ENCODE measurements around the gene GLTPD2. TPM values are rescaled to one million over a fixed set of nuclear protein-coding genes. Genes with fewer than 3 reads are reported as not detected.
"Not testable (repeated sequence)": the region's sequence is repeated elsewhere in the genome, so short reads cannot be mapped to it uniquely, and the experiment has no call there.

GLTPD2 gene
- polyA plus RNA-seq, 3 donors from 2014 or later: 0.57 to 0.74 TPM; not detected in 1

DNA sequence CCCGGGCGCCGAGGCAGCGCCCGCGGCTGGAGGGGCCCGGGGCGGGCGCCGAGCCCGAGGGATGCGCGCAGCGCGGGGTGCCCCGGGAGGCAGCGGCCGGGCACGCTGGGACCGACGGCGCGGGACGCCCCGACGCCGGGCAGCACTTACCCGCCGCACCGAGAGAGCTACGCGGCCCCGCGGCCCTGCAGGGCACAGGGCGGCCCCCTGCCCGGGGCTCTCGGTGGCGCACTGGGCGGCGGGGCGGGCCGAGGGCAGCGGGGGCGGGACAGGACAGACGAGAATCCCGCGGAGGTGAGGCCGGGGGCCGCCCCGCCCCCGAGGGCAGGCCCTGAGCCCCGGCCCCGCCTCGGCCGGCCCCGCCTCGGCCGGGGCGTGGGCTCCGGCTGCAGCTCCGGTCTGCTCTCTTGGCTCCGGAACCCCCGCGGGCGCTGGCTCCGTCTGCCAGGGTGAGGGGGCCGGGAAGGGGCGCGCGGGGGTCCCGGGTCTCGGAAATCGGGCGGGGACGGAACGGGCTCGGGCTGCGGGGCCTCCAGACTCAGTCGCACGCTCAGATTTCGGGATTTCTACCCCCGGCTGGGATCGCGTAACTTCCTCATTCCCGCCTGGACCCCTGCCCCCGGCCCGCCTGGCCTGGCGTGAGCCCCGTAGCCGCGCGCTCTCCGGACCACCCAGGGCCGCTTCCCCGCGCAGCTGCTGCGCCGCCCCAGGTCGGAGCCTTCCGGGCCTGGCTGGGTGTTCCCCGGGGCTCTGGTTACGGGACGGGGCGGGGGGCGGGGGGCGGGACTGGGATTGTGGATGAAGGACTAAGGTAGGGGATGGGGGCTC, 18.2 kb downstream of the GLTPD2 start, which contains the start of gene PLD2:
PLD2 (plus strand) TSS at position 376 of the 828 bp plus-strand sequence. CDS start 621 bp downstream, outside the sequence.
- H3K27ac Mint-ChIP-seq: peak within 1 kb of the TSS in 4 of 6 donors; percentile 40 to 67 (median 56)
- peaks cover 0 to 5% (median 2%) of the 10 kb centered on the region in 3 donors for H3K27me3 Mint-ChIP-seq (ENCODE audit: low read depth in 3 of 3)
- DNase-seq: peak; percentile 82 to 86 (median 85)
- no peaks in the 10 kb centered on the region for H3K9me3 Mint-ChIP-seq
- H3K4me1 Mint-ChIP-seq: peaks cover 5 to 8% of the 10 kb centered on the region in 2 donors
- peaks cover 4 to 5% (median 4%) of the 10 kb centered on the region in 3 donors for H3K36me3 Mint-ChIP-seq
- peak within 1 kb of the TSS; percentile 73 to 86 (median 80) for H3K4me3 Mint-ChIP-seq

DNA sequence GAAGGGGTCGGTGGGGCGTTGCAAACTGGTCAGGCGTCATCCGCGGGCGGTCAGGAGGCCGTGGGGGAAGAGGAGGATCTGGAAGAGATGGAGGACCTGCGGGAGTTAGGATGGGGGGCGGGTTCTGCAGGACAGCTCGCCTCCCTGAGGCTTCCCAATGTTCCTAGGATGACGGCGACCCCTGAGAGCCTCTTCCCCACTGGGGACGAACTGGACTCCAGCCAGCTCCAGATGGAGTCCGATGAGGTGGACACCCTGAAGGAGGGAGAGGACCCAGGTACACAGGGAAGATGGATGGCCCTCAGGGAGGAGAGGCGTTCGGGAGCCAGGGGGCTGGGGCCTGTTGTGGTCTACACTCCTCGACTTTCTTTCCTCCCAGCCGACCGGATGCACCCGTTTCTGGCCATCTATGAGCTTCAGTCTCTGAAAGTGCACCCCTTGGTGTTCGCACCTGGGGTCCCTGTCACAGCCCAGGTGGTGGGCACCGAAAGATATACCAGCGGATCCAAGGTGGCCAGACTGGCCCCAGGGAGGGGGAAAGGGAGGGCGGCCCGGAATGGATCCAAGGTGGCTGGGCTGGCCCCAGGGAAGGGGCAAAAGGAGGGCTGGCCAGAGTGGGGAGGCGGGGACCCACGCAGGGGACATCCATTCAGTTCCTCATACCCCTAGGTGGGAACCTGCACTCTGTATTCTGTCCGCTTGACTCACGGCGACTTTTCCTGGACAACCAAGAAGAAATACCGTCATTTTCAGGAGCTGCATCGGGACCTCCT, 19.0 kb downstream of the GLTPD2 start:
- Mint-ChIP-seq H3K36me3 (peaks cover 4 to 7% (median 5%) of the 10 kb centered on the region in 3 donors), H3K27me3 (ENCODE audit: low read depth in 3 of 3) (peaks cover 0 to 5% (median 2%) of the 10 kb centered on the region in 3 donors), H3K9me3 (no peaks in the 10 kb centered on the region), H3K4me1 (peaks cover 5 to 8% of the 10 kb centered on the region in 2 donors), H3K4me3 (peak overlapping the region; percentile 71 to 85 (median 79)), H3K27ac (peak overlapping the region in 2 of 6 donors; percentile 55 to 67)
- DNase-seq: no peak

DNA sequence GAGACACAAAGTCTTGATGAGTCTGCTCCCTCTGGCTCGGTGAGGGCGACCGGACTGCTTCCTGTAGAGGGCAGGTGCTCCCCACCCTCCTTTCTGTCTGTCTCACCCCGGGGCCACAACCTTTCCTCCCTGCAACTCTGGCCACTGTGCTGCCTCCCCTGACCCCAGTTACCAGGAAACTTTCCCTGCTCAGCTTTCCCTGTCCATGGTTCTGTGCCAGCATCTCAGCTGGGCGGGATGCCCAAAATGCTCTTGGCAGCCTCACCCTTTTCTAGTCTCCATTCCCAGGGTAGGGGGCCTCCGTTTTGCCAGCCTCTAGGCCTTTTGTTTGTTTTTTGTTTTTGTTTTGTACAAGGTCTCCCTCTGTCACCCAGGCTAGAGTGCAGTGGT, 19.6 kb downstream of the GLTPD2 start:
- H3K27me3 Mint-ChIP-seq (ENCODE audit: low read depth in 3 of 3): peaks cover 0 to 5% (median 2%) of the 10 kb centered on the region in 3 donors
- peaks cover 4 to 7% (median 5%) of the 10 kb centered on the region in 3 donors for H3K36me3 Mint-ChIP-seq
- peak overlapping the region; percentile 58 to 79 (median 72) for H3K4me3 Mint-ChIP-seq
- peak overlapping the region in 2 of 6 donors; percentile 40 to 55 for H3K27ac Mint-ChIP-seq
- no peaks in the 10 kb centered on the region for H3K9me3 Mint-ChIP-seq
- H3K4me1 Mint-ChIP-seq: peaks cover 5 to 8% of the 10 kb centered on the region in 2 donors
- DNase-seq: no peak

DNA sequence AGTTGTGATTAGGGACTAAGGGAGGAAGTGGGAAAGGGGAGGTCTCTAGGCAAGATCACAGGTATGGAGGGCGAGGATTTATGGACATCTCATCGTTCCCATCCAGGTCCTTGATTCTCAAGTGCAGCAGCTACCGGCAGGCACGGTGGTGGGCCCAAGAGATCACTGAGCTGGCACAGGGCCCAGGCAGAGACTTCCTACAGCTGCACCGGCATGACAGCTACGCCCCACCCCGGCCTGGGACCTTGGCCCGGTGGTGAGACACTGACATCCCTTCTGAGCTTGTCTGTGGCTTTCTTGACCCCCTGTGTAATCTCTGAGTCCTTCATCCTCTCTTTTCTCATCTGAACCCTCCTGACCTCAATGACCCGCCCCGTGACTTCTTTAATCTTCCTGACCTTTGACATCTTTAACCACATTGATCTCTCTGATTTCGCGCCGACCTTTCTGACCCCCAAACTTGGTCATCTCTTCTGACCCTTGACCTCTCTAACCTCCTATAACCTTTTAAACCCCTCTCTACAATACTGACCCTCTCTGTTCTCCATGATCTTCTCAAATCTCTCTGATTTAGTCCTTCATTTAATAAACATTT, 22.0 kb downstream of the GLTPD2 start:
- H3K27me3 Mint-ChIP-seq (ENCODE audit: low read depth in 3 of 3): peaks cover 0 to 2% (median 0%) of the 10 kb centered on the region in 3 donors
- H3K27ac Mint-ChIP-seq: no peak overlapping the region
- peak overlapping the region in 1 of 5 donors; percentile 3 for H3K4me3 Mint-ChIP-seq
- H3K9me3 Mint-ChIP-seq: no peaks in the 10 kb centered on the region
- peaks cover 5 to 8% of the 10 kb centered on the region in 2 donors for H3K4me1 Mint-ChIP-seq
- H3K36me3 Mint-ChIP-seq: peaks cover 5 to 9% (median 7%) of the 10 kb centered on the region in 3 donors
- DNase-seq: no peak

DNA sequence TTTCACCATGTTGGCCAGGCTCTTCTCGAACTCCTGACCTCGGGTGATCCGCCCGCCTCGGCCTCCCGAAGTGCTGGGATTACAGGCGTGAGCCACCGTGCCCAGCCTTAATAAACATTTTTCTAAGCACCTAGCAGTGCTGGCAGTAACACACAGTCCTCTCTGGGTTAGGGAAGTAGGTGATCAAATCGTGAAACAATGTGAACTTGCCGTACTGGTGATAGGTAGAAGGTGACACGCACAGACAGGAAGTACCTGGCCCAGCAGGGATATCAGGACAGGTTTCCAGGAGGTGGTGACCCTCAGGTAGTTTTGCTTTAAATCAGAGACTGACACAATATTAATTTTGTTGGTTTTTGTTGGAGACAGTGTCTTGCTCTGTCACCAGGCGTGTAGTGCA, 22.7 kb downstream of the GLTPD2 start:
- peaks cover 0 to 2% (median 0%) of the 10 kb centered on the region in 3 donors for H3K27me3 Mint-ChIP-seq (ENCODE audit: low read depth in 3 of 3)
- H3K36me3 Mint-ChIP-seq: peaks cover 5 to 9% (median 7%) of the 10 kb centered on the region in 3 donors
- no peaks in the 10 kb centered on the region for H3K9me3 Mint-ChIP-seq
- peaks cover 0 to 1% of the 10 kb centered on the region in 2 donors for H3K4me1 Mint-ChIP-seq
- H3K27ac Mint-ChIP-seq: no peak overlapping the region
- no peak for DNase-seq
- no peak overlapping the region for H3K4me3 Mint-ChIP-seq

DNA sequence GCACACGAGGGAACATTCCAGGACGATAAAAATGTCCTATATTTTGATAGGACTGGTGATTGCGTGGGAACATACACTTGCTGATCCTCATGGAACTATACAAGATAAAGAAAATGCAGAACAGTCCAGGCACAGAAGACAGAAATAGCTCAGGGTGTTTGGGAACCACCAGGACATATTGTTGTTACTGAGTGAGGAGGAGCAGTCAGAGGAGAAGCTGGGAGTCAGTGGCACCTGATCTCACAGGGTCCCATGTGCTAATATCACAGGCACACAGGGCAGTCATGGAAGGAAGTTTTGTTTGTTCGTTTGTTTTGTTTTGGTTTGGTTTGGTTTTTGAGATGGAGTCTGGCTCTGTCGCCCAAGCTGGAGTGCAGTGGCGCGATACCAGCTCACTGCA, 23.9 kb downstream of the GLTPD2 start:
- DNase-seq: no peak
- peaks cover 5 to 9% (median 7%) of the 10 kb centered on the region in 3 donors for H3K36me3 Mint-ChIP-seq
- H3K9me3 Mint-ChIP-seq: no peaks in the 10 kb centered on the region
- H3K27me3 Mint-ChIP-seq (ENCODE audit: low read depth in 3 of 3): peaks cover 0 to 2% (median 1%) of the 10 kb centered on the region in 3 donors
- no peak overlapping the region for H3K27ac Mint-ChIP-seq
- no peak overlapping the region for H3K4me3 Mint-ChIP-seq
- no peaks in the 10 kb centered on the region for H3K4me1 Mint-ChIP-seq

DNA sequence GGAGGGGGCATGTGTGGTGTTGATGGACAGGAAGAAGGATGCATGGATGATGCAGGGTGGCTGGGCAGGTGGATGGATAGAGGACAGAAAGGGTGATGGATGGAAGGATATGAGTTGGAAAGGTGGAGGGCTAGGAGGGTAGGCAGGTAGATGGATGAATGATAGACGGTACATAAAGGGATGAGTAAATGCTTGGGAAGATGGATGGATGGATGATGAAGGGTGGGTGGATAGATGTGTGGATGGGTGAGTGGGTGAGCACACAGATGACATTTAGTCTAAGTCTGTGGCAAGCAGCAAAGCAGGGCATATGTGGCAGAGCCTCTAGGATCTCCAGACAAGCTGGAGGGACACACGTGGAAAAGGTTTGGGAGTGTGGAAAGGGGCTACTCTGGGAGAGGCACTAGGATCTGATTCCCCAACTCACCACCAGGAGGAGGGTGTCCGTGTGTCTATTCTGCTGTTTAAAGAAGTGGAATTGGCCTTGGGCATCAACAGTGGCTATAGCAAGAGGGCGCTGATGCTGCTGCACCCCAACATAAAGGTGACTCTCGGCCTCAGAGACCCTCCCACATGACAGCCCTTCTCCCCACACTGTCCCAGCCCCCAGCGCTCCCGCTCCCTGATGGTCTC, 26.4 kb downstream of the GLTPD2 start:
- H3K27ac Mint-ChIP-seq: peak overlapping the region in 1 of 6 donors; percentile 31
- DNase-seq: no peak
- H3K36me3 Mint-ChIP-seq: peaks cover 5 to 9% (median 7%) of the 10 kb centered on the region in 3 donors
- H3K4me1 Mint-ChIP-seq: no peaks in the 10 kb centered on the region
- no peaks in the 10 kb centered on the region for H3K9me3 Mint-ChIP-seq
- no peak overlapping the region for H3K4me3 Mint-ChIP-seq
- peaks cover 0 to 1% (median 0%) of the 10 kb centered on the region in 3 donors for H3K27me3 Mint-ChIP-seq (ENCODE audit: low read depth in 3 of 3)

DNA sequence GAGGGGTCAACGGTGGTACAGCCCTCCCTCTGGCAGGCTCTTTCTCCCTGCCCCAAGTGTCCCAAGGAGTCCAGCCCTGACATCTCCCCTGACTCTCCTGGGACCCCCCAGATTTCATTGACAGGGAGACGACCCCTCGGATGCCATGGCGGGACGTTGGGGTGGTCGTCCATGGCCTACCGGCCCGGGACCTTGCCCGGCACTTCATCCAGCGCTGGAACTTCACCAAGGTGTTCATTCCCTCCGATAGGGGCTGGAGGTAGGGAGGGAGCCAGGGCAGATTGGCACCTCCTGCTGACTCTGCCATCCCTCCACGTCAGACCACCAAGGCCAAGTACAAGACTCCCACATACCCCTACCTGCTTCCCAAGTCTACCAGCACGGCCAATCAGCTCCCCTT, 28.1 kb downstream of the GLTPD2 start:
- Mint-ChIP-seq H3K27ac (no peak overlapping the region), H3K27me3 (ENCODE audit: low read depth in 3 of 3) (peaks cover 0 to 1% (median 0%) of the 10 kb centered on the region in 3 donors), H3K9me3 (no peaks in the 10 kb centered on the region), H3K4me1 (no peaks in the 10 kb centered on the region), H3K36me3 (peaks cover 0 to 5% (median 4%) of the 10 kb centered on the region in 3 donors), H3K4me3 (no peak overlapping the region)
- DNase-seq: no peak

DNA sequence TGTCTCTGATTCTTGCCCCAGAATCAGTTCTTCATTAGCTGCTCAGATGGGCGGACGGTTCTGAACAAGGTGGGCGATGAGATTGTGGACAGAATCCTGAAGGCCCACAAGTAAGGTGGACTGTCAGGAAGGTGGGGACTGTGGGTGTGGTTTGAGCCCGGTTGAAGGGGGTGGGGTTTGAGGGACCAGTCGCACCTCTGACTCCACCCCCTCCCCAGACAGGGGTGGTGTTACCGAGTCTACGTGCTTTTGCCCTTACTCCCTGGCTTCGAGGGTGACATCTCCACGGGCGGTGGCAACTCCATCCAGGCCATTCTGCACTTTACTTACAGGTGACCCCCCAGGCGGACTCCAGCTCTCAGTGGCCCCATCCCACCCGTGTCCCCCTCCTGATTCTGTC, 29.5 kb downstream of the GLTPD2 start:
- Mint-ChIP-seq H3K27me3 (ENCODE audit: low read depth in 3 of 3) (peaks cover 0 to 1% (median 0%) of the 10 kb centered on the region in 3 donors), H3K4me1 (no peaks in the 10 kb centered on the region), H3K36me3 (peaks cover 0 to 5% (median 0%) of the 10 kb centered on the region in 3 donors), H3K9me3 (no peaks in the 10 kb centered on the region), H3K4me3 (no peak overlapping the region), H3K27ac (no peak overlapping the region)
- no peak for DNase-seq

DNA sequence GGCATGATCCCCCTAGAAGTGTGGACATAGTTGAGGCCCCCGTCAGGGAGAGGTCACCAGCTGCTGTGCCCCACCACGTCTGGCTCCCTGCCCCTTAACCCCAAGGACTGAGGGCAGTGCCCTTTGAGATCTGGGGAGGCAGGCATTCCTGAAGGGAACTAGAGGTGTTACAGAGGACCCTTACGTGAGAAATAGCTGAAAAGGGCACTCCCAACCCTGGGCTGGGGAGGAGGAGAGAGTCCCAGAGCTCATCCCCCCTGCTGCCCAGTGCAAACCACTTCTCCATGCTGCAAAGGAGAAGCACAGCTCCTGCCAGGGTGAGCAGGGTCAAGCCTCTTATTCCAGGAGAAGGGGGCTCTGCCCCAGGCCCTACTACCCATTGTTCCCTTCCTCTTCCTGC, 34.1 kb downstream of the GLTPD2 start:
- H3K4me3 Mint-ChIP-seq: no peak overlapping the region
- H3K27me3 Mint-ChIP-seq (ENCODE audit: low read depth in 3 of 3): peaks cover 0 to 2% (median 0%) of the 10 kb centered on the region in 3 donors
- H3K9me3 Mint-ChIP-seq: no peaks in the 10 kb centered on the region
- H3K4me1 Mint-ChIP-seq: no peaks in the 10 kb centered on the region
- no peak overlapping the region for H3K27ac Mint-ChIP-seq
- H3K36me3 Mint-ChIP-seq: no peaks in the 10 kb centered on the region
- DNase-seq: no peak

DNA sequence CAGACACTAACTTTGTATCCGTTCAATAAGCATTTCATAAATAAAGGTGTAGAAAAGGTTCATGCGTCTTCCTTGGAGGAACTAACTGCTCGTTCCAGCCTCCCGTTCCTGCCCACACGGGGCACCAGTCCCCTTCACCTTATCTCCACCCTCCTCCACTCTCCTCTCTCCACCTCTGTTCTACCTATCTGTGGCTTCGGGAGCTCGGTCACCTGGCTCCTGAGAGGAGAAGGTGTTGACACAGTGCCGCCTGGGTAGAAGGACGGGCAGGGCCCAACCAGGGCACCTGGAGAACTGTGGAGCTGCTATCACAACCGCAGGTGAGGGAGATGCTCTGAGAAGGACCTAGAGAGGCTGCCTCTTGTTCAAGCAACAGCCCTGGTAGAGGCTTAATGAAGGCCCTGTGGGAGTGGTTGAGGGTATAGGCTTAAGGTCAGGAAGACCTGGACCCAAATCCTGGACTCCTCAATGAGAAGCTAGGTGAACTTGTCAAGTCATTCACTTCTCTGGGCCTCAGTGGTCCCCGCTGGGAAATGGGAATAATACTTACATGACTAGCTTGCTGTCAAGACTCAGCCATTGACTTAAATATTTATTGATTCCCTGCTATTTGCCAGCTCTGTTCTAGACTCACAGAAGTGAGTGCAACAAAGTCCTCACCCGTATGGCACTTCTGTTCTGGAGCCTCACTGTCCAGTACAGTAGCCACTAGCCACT, 34.8 kb downstream of the GLTPD2 start:
- no peak overlapping the region for H3K27ac Mint-ChIP-seq
- no peaks in the 10 kb centered on the region for H3K9me3 Mint-ChIP-seq
- H3K4me1 Mint-ChIP-seq: no peaks in the 10 kb centered on the region
- no peak for DNase-seq
- no peak overlapping the region for H3K4me3 Mint-ChIP-seq
- no peaks in the 10 kb centered on the region for H3K36me3 Mint-ChIP-seq
- H3K27me3 Mint-ChIP-seq (ENCODE audit: low read depth in 3 of 3): peaks cover 0 to 2% (median under 1%) of the 10 kb centered on the region in 3 donors

DNA sequence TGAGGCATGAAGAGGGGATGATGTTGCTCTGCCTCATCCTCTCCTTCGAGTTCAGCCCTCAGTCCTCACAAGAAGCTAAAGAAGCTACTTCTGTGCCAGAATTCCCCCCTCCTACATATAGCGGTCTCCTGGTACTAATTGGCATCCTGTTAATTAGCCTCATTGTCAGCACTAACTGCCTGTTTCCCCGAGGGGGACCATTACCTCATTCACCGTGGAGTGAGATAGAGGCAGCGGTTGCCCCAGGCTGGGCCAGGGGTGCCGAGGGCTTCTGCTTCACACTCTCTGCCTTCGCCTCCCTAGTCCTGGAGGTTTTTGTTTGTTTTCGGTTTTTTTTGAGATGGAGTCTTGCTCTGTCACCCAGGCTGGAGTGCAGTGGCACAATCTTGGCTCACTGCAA, 38.6 kb downstream of the GLTPD2 start:
- H3K27me3 Mint-ChIP-seq (ENCODE audit: low read depth in 3 of 3): peaks cover 0 to 2% (median 2%) of the 10 kb centered on the region in 3 donors
- no peak overlapping the region for H3K27ac Mint-ChIP-seq
- no peaks in the 10 kb centered on the region for H3K36me3 Mint-ChIP-seq
- no peak for DNase-seq
- H3K4me3 Mint-ChIP-seq: no peak overlapping the region
- peaks cover 0 to under 1% of the 10 kb centered on the region in 2 donors for H3K4me1 Mint-ChIP-seq
- no peaks in the 10 kb centered on the region for H3K9me3 Mint-ChIP-seq

DNA sequence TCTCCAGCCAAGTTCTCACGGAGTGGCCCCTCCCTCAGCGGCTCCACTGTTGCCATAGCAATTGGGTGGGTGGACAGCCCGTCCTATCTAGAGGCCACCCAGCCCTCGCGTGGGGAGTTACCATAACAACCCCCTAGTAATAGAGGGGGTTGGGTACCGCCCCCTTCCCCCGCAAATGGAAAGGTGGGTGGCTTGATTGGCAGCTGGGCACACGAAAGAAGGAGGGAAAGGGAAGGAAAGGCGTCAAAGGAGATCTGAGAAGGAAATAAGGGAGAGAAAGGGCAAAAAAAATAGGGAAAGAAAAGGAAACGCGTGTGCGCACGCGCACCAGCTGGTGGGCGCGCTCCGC, 44.0 kb downstream of the GLTPD2 start:
- peaks cover 5 to 12% (median 8%) of the 10 kb centered on the region in 3 donors for H3K27me3 Mint-ChIP-seq (ENCODE audit: low read depth in 3 of 3)
- H3K4me3 Mint-ChIP-seq: peak overlapping the region; percentile 94 to 98 (median 96)
- DNase-seq, H3K36me3 Mint-ChIP-seq, H3K9me3 Mint-ChIP-seq: not testable (repeated sequence)
- H3K27ac Mint-ChIP-seq: peak overlapping the region; percentile 88 to 98 (median 98)
- H3K4me1 Mint-ChIP-seq: peaks cover 30 to 36% of the 10 kb centered on the region in 2 donors

Data from immature natural killer cell (primary cell).